Measurements from ENCODE around the gene ST6GALNAC6.
A peak's percentile ranks its signal among the peaks of the same experiment; 100 is the strongest.

ST6GALNAC6 gene

DNA sequence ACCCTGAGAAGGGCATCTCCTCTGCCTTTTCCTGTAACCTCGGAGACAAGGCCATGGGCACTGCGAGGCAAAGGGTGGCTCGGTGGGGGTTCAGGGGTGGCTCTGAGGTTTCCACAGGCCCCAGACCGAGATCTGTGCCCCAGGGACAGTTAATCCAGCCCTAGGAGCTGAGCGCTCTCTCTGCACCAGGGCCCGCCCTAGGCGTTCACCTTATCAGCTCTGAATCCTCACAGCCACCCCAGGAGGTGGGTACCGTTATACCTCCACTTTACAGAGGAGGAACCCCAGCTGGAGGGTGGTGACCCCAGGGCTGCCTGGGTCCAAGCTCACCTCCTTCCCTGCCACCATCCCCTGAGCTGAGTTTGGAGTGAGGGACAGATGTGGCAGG, 42.7 kb downstream of the ST6GALNAC6 start:
- TF ChIP-seq GATA2 (IDR thresholded peaks at IDR 0.05; ENCODE audit: low read depth, low read length) (no peak), GATA3 (IDR thresholded peaks at IDR 0.05; ENCODE audit: low read depth, low read length) (no peak)

- no peak for TF ChIP-seq GATA3 (IDR thresholded peaks at IDR 0.05; ENCODE audit: low read depth, low read length)
- TF ChIP-seq GATA2 (IDR thresholded peaks at IDR 0.05; ENCODE audit: low read depth, low read length), result no peak
Measured at GRCh38 chr9:127856094-127856728, 43.2 kb downstream of the ST6GALNAC6 start.

GRCh38 chr9:127855522-127855921, 43.9 kb downstream of the ST6GALNAC6 start:
- TF ChIP-seq GATA2 (IDR thresholded peaks at IDR 0.05; ENCODE audit: low read depth, low read length) (no peak), GATA3 (IDR thresholded peaks at IDR 0.05; ENCODE audit: low read depth, low read length) (no peak)

- TF ChIP-seq GATA2 (IDR thresholded peaks at IDR 0.05; ENCODE audit: low read depth, low read length), result no peak
- no peak for TF ChIP-seq GATA3 (IDR thresholded peaks at IDR 0.05; ENCODE audit: low read depth, low read length)
Measured at GRCh38 chr9:127854960-127855359, 44.4 kb downstream of the ST6GALNAC6 start.

DNA sequence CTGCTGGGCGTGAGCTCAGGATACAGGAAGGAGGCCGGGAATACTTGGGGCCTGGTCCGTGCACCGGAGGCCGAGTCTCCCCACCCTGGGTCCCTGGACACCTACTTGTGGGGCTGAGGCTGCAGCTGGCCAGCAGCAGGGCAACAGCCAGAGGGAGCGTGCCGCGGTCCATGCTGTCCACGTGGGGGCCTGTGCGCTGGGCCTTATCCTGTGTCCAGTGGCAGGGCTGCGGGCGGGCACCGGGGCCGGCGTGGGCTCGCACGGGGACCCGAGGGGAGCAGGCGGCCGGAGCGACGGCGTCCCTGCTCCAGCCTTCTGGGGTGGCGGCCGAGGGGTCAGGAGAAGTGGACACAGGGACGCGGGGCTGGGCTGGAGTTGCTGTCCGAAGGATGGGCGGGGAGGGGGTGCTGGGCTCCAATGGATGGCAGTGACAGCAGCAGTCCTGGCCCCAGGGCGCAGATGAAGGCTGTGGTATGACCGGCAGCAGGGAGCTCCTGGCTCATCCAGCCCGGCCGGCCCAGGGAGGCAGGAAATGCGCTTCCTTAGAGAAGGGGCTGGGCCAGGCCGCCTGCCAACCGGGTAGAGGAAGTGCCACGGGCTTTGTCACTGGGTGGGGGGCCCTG, 45.1 kb downstream of the ST6GALNAC6 start, which contains the start of gene ENG:
ENG (minus strand) TSS at position 475 of the 623 bp plus-strand sequence; CDS start at position 172, 303 bp downstream.
- TF ChIP-seq GATA2 (IDR thresholded peaks at IDR 0.05; ENCODE audit: low read depth, low read length) (no peak), GATA3 (IDR thresholded peaks at IDR 0.05; ENCODE audit: low read depth, low read length) (no peak)

GRCh38 chr9:127853312-127854183, 45.9 kb downstream of the ST6GALNAC6 start:
- TF ChIP-seq GATA3 (IDR thresholded peaks at IDR 0.05; ENCODE audit: low read depth, low read length) (no peak), GATA2 (IDR thresholded peaks at IDR 0.05; ENCODE audit: low read depth, low read length) (no peak)

DNA sequence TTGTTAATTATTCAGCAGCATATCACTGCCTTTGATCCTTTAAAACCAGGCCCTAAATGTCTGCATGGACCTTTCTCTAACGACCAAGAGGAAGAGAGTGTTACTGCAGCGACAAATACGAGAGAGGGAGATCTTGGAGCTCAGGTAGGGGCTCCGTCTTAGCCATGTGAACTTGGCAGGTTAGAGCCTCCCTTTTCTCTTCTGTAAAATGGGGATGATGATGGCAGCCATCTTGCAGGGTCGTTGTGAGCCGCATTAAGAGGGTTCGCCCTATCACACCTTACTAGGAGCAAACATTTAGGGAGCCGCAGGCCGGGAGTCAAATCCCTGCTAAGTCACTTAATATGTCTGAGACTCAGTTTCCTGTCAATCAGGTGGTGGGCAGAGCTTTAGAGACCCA, 46.6 kb downstream of the ST6GALNAC6 start:
- no peak for TF ChIP-seq GATA2 (IDR thresholded peaks at IDR 0.05; ENCODE audit: low read depth, low read length)

GRCh38 chr9:127850286-127850830, 49.0 kb downstream of the ST6GALNAC6 start:
- TF ChIP-seq GATA2 (IDR thresholded peaks at IDR 0.05; ENCODE audit: low read depth, low read length), result no peak
- no peak for TF ChIP-seq GATA3 (IDR thresholded peaks at IDR 0.05; ENCODE audit: low read depth, low read length)

DNA sequence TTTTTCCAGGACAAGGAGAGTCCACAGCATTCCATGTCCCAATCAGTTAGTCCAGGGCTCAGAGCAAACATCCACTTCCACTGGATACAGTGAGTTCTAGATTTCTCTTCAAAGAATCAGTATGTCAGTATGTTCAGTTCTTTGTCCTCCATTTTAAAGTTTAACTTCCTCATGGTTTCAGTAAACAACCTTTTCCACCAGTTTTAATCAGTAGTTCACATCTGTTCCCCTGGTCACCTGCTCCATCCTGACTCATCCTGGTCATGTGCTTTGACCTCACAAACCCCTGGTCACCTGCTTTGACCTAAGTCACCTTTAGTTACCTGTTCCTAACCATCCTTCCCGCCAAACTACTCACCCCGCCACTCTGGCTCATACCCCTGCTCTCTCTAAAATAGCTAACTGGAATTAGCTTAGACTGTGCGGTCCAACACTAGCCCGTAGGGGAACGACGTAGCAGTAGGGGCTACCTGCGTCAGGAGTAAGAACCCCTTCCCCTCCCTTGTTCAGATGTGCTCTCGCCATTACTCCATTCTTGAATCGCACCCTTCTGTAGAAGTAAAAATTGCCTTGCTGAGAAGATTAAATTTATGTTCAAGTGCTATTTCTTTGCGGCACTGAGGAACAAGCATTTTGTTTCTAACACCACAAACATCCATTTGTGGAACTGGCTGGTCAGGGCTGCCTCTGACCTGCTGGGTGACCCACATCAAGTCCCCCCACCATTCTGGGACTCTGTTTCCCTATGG, 50.5 kb downstream of the ST6GALNAC6 start:
- TF ChIP-seq GATA3 (IDR thresholded peaks at IDR 0.05; ENCODE audit: low read depth, low read length) (no peak), GATA2 (IDR thresholded peaks at IDR 0.05; ENCODE audit: low read depth, low read length) (no peak)

- TF ChIP-seq GATA3 (IDR thresholded peaks at IDR 0.05; ENCODE audit: low read depth, low read length), result no peak
Measured at GRCh38 chr9:127847833-127848755, 51.3 kb downstream of the ST6GALNAC6 start.

GRCh38 chr9:127847178-127847510, 52.3 kb downstream of the ST6GALNAC6 start:
- no peak for TF ChIP-seq GATA2 (IDR thresholded peaks at IDR 0.05; ENCODE audit: low read depth, low read length)
- TF ChIP-seq GATA3 (IDR thresholded peaks at IDR 0.05; ENCODE audit: low read depth, low read length), result no peak

DNA sequence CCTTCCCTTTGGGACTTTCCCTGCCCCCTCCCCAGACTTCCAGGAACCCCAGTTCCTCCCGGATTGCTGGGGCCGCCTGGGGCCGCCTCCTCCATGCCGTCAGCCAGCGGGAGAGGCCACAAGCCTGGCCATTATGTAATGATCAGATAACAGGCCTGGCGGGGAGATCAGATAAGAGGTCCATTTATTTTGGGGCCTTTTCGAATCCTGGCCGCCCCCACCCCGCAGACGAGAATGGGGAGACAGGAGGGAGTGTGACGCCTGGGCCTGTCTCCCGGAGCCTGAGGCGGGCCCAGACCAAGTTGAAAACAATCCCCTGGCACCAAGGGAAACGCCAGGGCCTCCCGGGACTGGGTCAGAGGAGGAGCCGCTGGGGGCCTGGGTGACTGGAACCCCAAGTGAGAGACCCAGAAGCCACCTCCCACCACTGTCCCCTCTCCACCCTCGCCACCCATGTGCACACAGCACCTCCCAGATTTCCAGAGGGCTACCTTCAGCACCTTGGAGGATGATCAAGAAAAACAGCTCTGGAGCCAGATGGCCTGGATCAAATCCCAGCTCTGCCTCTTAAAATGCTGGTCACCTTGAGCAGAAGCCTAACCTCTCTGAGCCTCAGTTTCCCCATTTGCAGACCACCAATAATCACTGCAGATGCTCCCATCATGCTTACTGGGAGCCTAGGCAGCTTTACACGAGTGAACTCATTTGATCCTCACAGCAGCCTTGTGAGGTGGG, 52.8 kb downstream of the ST6GALNAC6 start:
- TF ChIP-seq GATA3 (IDR thresholded peaks at IDR 0.05; ENCODE audit: low read depth, low read length) (no peak), GATA2 (IDR thresholded peaks at IDR 0.05; ENCODE audit: low read depth, low read length) (peak; percentile 97)
